COR-L47 (cell line): ENCODE results near the gene MBOAT1.
A peak's percentile ranks its signal among the peaks of the same experiment; 100 is the strongest.
"Not testable (repeated sequence)": the region's sequence is repeated elsewhere in the genome, so short reads cannot be mapped to it uniquely, and the experiment has no call there.

Experiments
- DNase-seq: peaks from one replicate; lab custom pipeline; 2025; lab: John Stamatoyannopoulos, UW

The MBOAT1 gene

DNA sequence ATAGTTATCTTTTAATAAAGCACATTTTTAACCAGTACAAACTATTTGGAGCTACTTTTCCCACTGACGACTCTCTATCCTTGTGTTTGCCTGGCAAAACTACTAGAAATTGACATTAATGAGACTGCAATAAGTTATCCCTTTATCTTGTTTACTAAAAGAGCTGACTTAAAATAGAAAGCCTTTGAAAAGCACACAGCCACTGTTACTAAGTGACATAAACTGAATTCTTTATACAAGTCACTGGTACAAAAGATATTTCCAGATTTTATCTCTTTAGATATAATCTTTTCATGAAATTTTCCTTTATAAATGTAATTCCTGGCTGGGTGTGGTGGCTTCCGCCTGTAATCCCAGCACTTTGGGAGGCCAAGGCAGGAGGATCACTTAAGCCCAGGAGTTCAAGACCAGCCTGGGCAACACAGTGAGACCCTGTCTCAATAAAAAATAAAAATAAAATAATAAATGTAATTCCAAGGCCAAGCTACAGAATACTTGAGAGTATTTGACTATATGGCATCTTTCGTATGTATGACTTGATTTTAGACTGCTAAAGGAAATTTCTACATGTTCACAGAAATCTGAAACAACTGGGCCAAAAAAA is 9.5 kb downstream of the MBOAT1 start:
- DNase-seq, result no peak

DNA sequence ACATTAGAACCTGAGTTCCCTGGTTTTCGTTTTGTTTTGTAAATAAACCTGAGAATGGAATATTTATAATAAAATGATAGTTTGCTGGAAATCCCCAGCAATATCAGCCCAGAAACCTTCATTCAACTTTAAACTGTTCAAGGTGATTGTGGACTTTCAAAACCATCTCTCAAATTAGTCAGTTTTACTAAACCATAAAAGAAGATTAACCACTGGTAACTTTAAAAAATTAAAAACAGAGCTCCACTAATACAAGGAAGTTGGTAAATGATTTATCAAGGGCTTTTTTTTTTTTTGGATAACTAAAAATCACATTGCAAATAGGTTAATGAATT is 10.0 kb downstream of the MBOAT1 start:
- DNase-seq, result no peak

DNA sequence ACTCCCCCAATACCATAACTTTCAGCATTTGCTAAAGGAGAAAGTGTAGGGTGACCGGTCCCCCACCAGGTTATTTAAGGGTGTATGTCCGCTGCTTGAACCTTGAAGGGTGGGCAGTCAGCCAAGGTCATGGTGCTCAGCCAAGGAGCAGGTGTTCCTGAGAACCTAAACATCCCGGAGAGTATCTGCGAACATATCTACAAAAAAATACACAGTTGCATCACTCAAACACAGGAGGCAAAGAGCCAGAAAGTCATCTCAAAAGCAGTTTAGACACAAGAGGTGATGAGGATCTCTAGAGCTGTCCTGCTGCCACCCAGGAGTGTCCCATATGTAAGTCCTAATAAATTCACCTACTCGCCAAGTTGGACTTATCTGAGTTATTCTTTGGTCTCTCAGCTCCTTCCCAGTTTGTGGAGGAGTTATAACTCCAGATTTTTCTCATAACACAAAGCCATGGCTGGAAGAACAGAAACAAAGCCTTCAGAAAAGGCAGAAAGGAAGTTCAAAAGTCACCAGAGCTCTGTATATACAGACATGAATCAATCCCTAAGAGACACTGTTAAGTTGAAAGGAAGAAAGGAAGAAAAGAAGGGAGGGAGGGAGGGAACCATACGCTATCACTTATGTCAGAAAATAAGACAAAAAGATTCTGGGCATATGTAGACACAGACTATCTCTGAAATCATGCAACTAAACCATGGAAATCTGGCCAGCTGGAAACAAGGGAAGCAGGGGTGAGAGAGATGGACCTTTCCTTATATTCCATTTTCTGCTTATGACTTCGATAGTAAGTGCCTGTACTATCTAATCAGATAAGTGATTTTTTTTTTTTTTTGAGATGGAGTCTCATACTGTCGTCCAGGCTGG is 11.3 kb downstream of the MBOAT1 start:
- DNase-seq, result no peak

DNA sequence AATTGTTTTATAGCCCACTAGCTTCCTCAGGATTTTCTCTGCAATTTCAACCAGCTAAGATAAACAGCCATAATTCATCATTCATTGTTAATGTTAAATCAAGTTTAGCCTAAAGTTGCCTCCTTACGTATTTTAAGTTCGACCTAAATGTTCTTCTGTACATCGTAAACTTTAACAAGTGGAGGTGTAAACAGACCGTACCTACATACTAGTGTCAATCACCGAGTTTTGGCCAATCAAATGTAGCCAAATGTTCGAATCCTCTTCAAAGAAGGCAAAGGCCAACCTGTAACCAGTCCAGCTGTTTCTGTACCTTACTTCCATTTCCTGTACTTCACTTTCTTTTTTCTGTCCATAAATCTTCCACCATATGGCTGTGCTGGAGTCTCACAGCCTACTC is 13.5 kb downstream of the MBOAT1 start:
- DNase-seq, result no peak

DNA sequence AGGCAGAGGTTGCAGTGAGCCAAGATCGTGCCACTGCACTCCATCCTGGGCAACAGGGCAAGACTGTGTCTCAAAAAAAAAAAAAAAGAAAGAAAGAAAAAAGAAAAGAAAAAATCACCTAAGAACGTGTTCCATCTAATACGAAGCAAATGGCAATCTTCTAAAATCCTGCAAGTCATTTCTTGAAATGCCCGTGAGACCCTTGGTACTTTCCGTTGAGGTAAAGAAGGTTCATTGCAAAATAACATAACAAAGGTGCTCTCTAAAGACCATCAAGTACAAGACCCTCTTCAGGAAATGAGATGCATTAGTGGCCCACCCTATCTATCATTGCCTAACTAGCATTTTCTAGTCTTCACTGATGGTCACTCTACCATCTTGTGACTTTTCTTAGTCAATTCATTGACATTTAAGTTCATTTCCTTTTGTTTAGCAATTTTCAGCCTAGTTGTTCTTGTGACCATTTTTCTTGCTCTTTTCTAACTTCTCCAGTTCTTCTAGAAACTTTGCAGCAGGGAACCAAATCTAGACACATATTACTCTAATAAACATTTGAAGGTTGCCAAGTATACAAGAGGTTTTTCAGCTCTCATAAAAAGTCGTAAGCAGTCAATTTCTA is 14.0 kb downstream of the MBOAT1 start:
- DNase-seq, result no peak

DNA sequence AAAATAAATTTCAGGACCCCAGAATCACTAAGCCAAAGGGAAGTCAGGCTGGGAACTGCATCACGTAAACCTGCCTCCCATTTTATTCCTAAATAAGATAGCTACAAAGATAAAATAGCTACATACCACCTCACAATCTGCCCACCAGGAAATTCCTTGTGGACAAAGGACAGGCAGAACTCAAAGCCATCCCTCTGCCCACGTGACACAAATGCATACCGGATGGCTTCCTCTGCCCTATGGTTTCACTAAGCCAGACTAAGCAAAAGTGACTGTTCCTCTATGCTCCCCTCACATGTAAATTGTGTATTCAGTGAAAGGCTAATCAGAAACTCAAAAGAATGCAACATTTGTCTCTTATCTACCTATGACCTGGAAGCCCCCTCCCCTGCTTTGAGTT is 15.0 kb downstream of the MBOAT1 start:
- DNase-seq, result no peak

DNA sequence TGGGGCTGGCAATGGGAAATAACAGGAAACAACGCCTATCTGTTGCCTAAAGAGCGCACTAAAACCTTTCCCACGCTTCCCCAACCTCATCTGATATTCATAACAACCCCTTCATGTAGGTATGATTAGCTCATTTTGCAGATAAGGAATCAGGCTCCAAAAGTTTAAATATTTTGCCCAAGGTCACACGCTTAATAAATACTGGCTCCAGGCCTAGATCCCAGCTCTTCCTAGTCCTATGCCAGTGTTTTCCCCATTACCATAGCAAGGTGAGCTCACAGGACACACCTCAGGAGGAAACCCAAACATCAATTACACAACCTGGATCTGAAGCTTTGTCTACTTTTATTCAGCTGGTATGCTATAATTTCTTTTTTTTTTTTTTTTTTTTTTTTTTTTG is 19.6 kb downstream of the MBOAT1 start:
- DNase-seq, result no peak

DNA sequence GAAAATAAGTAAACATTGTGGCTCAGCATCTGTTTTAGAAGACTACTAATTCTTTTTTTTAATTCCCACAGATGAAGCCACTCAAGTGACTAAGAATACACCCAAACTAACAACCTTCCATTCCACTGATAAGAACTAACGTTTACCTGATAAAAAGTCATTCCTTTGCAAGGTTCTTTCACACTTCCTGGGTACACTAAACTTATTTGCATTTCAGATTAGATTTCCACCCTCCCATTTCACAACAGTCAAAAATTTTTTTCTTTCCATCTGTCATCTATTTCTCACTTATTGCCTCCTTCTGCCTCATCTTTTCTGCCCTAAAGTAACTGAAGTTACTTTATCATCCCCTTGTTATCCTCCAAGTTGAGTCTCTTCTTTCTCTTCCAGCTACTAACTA is 20.3 kb downstream of the MBOAT1 start:
- DNase-seq, result no peak

DNA sequence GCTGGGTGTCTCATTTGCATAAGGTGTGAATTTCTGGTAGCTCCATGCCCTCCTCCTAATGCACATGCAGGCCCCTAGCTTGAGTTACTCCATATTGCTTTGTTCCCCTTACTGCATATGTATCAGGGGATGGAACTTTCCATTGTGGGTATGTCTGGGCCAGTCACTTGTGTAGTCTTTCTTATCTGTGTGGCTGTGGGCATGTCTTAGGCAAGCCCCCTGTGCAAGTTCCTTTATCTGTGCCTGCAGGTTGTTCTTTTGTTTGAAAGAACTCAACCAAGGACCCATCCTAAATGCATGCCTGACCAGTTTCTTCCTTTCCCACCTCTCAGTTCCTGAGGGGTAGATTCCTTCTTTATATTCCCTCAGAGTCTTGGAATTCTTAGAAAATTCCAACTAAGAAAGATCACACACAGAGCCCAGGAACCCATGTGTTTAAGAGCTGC is 23.6 kb downstream of the MBOAT1 start:
- DNase-seq, result no peak

DNA sequence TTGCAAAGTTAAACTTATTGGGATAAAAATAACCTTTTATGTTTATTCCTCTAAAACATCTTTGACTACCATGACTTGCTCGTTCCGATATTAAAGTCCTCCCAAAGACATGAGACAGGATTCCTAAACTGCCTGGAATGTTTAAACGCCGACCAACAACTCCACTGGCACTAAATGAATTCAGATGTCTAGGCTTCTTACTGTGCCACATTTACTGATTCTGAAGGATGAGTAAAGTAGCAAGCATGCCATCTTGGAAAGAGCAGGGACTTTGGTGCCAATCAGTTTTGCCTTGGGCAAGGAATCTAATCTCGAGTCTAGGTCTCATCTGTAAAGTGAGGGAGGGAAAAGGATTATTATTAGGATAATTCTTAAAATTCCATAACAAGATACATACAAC is 25.3 kb downstream of the MBOAT1 start:
- DNase-seq, result no peak

DNA sequence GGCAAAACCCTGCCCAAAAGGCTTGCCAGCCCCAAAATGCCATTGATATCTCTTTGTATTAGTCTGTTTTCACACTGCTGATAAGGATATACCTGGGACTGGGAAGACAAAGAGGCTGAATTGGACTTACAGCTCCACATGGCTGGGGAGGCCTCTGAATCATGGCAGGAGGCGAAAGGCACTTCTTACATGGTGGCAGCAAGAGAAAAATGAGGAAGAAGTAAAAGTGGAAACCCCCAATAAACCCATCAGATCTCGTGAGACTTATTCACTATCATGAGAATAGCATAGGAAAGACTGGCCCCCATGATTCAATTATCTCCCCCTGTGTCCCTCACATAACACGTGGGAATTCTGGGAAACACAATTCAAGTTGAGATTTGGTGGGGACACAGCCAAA is 28.6 kb downstream of the MBOAT1 start:
- DNase-seq, result no peak

DNA sequence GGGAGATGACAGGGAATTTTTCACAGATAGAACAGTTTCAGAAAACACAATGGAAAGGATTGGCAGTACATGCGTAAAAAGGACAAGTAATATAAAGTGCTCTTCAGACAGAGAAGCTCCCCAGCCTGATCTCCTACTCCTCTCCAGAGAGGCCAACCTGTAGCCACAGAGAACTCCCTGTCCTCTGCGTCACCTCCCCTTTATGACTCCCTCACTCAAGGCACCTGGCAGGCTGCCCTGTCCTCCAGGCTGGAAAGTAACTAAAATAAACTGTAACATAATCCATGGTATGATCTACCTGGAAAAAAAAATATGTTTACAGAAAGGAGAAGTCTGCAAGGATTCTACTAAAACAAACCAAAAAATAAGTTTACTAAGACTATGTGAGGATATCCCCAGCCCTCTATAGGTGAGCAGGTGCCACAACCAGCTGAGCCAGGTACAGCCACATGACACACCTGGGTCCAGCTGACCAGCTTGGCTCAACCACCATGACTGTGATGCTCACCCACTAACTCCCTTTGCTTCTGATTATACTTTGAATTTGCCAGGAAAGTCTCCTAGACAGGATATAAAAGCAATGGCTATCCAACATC is 29.2 kb downstream of the MBOAT1 start:
- peak; percentile 19 for DNase-seq

DNA sequence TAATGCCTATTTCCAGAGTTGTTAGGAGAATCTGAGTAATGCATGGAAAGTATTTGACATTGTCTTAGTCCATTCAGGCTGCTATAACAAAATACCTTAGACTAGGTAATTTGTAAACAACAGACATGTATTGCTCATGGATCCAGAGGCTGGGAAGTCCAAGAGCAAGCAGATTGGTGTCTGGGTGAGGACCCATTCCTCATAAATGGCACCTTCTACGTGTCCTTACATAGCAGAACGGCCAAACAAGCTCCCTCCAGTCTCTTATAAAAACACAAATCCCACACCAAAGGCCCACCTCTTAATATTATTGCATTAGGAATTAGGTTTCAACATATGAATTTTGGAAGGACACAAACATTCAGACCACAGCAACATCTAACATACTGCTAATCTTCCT is 30.2 kb downstream of the MBOAT1 start:
- no peak for DNase-seq

DNA sequence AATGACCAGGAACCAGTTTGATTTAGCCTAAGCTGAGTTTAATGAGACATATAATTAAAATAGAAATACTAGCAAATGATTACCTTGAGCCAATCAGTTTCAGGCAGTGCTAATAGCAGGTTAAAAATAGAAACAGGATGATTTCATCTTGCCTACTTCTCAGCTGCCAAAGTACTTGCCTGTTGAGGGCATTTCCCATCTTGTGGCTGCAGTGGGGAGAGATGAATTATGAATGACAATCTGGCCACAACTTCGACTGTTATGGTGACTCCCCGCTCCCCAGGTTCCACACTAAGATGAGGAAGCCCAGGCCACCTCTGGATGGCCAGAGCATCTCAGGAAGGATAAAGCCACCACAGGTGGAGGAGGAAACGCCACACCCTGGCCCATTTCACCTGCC is 31.3 kb downstream of the MBOAT1 start:
- no peak for DNase-seq

DNA sequence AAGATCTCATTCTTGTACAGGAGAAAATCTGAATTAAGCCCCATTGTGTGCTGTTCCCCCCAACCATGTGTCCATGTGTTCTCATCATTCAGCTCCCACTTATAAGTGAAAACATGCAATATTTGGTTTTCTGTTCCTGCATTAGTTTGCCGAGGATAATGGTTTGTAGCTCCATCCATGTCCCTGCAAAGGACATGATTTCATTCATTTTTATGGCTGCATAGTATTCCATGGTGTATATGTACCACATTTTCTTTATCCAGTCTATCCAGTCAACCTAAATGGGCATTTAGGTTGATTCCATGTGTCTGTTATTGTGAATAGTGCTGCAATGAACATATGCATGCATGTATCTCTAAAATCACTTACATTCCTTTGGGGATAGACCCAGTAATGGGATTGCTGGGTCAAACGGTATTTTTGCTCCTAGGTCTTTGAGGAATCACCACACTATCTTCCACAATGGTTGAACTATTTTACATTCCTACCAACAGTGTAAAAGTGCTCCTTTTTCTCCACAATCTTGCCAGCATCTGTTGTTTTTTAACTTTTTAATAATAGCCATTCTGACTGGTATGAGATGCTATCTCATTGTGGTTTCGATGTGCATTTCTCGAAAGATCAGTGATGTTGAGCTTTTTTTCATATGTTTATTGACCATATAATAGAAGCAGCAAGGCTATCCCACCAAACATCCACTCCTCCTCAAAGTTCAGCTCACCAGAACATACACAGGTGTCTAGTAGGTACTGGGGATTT is 32.8 kb downstream of the MBOAT1 start:
- DNase-seq, result not testable (repeated sequence)

DNA sequence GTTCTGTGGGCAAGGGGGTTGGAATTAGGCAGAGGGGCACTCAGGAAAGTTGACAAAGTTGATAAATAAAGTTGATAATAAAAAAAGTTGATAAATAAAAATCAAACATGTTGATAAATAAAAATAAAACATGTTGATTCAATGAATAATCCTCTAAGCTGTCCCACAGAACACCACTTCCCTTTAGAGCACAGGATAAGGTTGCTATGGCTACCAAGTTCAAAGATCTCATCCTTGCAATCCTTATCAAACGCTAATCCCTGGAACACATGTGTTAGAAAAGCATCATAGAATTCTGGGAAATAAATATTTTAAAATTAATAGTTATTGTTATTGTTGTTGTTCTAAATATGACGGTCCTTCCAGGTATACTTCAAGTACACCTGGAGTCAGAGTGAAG is 33.9 kb downstream of the MBOAT1 start:
- no peak for DNase-seq

DNA sequence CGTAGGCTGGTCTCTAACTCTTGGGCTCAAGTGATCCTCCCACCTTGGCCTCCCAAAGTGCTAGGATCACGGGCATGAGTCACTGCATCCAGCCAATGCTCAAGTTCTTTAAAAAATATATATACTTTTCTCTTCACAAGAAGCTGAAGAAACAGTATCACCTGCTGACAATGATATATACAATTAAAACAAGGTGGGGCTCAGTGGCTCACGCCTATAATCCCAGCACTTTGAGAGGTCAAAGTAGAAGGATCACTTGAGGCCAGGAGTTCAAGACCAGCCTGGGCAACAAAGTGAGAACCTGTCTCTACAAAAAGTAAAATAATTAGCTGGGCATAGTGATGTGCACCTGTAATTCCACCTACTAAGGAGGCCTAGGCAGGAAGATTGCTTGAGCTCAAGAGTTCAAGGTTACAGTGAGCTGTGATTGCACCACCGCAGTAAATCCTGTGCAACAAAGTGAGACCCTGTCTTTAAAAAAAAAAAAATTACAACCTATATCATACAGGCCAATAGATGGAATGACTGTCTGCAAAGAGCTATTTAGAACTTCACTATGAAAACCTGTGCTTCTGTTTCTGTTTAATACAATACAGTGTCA is 36.4 kb downstream of the MBOAT1 start:
- DNase-seq, result no peak

DNA sequence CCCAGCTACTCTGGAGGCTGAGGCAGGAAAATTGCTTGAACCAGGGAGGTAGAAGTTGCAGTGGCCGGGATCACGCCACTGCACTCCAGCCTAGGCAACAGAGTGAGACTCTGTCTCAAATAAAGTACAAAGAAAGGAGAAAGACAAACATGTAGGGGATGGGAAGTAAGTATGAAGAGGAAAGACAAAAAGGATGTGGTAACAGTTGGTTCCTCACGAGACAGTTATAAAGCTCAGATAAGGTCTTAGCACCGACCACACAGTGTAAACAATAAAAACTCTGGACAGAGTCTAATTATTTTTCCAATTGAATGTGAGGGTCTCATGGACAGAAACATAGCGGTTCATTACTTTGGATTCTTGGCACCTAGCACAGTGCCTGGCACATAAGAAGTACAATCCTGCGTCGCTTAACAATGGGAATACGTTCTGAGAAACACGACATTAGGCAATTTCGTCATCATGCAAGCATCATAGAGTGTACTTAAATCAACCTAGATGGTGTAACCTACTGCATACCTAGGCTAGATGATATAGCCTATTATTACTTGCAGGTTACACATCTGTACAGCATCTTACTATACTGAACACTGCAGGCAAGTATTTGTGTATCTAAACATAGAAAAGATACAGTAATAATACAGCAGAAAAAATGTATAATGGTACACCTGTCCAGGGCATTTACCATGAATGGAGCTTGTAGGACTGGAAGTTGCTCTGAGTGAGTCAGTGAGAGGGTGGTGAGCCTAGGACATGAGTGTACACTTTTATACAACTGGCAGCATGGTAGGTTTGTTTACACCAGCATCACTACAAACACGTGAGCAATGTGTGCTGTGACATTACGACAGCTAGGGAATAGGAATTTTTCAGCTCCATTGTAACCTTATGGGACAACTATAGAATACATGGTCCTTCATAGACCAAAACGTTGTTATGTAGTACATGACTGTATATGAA is 38.2 kb downstream of the MBOAT1 start:
- no peak for DNase-seq

DNA sequence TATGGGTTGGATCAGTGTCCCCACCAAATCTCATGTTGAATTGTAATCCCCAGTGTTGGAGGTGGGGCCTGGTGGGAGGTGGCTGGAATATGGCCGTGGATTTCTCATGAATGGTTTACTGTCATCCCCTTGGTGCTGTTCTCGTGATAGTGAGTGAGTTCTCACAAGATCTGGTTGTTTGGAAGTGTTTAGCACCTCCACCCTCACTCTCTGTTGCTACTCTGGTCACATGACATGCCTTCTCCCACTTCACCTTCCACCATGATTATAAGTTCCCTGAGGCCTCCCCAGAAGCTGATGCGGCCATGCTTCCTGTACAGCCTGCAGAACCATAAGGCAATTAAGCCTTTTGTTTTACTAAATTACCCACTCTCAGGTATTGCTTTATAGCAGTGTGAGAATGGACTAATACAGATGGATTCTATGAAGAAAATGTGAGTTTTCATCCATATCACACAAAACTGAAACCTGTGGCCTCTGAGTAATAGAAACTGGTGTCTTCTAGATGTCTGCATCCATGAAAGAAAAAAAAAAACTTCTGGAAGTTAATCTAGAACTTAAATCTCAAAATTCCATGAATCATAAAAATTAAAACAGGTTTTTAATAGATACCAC is 39.3 kb downstream of the MBOAT1 start:
- no peak for DNase-seq

DNA sequence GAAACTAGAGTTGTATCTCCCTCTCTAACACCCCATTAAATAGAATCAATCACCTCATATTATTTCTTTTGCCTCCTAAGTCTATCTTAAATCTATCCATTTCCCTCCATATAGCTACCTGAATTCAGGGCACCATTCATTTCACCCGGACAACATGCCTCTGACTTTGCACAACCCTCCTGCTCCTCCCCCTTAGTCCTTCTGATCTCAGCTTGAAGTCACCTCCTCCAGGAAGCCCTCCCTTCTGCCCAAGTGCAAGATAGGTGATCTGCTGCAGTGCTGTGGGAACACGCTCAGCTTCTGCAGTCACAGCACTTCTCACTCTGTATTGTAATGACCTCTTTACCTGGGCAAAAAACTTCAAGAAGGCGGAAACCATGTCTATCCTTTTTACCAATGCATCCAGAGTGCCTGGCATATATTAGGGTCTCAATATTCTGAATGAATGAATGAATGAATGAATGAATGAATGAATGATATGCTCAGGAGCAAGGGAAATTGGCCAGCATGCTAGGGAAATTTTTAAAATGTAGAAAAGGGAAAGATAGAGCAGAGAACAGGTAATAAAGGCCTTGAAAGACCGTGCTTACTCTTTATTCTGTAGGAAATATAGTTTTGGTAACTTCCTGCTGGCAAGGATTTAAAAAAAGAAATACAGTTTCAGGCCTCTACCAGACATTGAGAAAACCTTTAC is 41.7 kb downstream of the MBOAT1 start:
- DNase-seq, result no peak
